Progenitor cell of endocrine pancreas (in vitro differentiated cells): ENCODE data around the gene ENOX2. TPM values are rescaled to one million over a fixed set of nuclear protein-coding genes. Genes with fewer than 3 reads are reported as not detected.

Experiments
- DNase-seq: peaks from one replicate; pipeline ENCODE4 v3.0.0; 2021; ENCODE audit warnings: low spot score; ENCODE audit not compliant: unreplicated experiment
- H3K27ac Mint-ChIP-seq: 2 replicates; pipeline ENCODE4 v1.8.0; 2021; ENCODE audit warnings: mild to moderate bottlenecking, moderate library complexity, mixed read lengths
- H3K27me3 Mint-ChIP-seq: 2 replicates; pipeline ENCODE4 v1.8.0; 2021; ENCODE audit warnings: mixed read lengths
- H3K36me3 Mint-ChIP-seq: 2 replicates; pipeline ENCODE4 v1.8.0; 2022; ENCODE audit warnings: mixed read lengths; ENCODE audit not compliant: insufficient read depth
- H3K4me1 Mint-ChIP-seq: 2 replicates; pipeline ENCODE4 v1.8.0; 2021; ENCODE audit warnings: low read depth, mixed read lengths
- H3K4me3 Mint-ChIP-seq: 2 replicates; pipeline ENCODE4 v1.8.0; 2021; ENCODE audit warnings: low read depth, mild to moderate bottlenecking, moderate library complexity, mixed read lengths
- H3K9me3 Mint-ChIP-seq: 2 replicates; pipeline ENCODE4 v1.8.0; 2021; ENCODE audit warnings: low read depth, mixed read lengths
- total RNA-seq: library from RNA; stranded (reverse); gene quantifications from 2 replicates; pipeline ENCODE4 v1.2.1, GENCODE V29; 2021
- TF ChIP-seq, protein P1 (sequence below): fragments of 200-600 bp; sonication (generic); IDR thresholded peaks from one replicate; pipeline ENCODE4 v1.5.0; 2021; ENCODE audit warnings: antibody characterized with exemption, mild to moderate bottlenecking; ENCODE audit not compliant: unreplicated experiment

Gene ENOX2
- total RNA-seq, 1 donor from 2014 or later = 19.8 TPM

DNA sequence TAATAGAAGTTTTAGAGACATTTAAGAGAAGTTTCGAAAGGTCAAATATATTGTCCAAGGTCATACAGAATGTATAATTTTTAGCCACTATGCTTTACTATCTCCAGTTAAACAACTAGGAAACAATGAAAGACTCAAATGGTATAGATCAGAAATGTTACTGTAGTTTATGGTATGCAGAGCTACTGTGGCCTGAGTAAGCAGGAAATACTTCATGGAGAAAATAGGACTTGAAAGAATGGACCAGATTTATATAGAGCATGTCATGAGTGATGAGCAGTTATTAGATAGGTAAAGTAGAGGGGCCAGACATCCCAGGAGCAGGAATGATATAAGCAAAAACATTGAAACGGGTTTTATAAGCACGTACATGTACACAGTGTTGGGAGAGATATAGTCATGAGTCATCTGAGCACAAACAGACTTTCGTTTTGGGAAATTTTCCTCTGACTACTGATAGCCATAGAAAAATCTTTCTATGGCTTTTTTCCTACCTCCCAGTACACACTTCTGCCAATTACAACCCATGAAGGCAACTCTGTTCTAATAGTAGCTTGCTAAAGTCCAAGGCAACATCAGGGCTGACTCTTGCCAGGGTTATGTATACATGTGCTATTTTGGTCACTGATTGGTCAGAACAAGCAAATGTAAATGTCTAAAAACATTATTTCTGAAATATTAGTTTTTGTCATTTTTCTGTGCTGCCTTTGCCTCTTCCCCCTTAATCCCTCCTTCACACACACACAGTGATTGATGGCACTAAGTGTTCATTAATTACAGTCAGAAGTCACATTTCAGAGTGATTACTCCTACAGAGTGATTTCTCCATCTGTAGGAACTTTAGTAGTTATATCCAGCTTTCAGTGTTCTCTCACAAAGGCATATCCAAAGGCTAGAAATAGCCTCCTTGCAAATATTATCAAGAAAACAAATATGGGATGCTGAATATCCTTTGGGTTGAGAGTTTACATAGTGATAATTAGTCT lies 198.7 kb downstream of the ENOX2 start:
- Mint-ChIP-seq H3K9me3 (no peaks in the 10 kb centered on the region), H3K36me3 (no peaks in the 10 kb centered on the region), H3K27ac (no peak overlapping the region), H3K27me3 (no peaks in the 10 kb centered on the region), H3K4me1 (peaks cover 2% of the 10 kb centered on the region), H3K4me3 (no peak overlapping the region)
- no peak for DNase-seq
- TF ChIP-seq, protein P1, sequence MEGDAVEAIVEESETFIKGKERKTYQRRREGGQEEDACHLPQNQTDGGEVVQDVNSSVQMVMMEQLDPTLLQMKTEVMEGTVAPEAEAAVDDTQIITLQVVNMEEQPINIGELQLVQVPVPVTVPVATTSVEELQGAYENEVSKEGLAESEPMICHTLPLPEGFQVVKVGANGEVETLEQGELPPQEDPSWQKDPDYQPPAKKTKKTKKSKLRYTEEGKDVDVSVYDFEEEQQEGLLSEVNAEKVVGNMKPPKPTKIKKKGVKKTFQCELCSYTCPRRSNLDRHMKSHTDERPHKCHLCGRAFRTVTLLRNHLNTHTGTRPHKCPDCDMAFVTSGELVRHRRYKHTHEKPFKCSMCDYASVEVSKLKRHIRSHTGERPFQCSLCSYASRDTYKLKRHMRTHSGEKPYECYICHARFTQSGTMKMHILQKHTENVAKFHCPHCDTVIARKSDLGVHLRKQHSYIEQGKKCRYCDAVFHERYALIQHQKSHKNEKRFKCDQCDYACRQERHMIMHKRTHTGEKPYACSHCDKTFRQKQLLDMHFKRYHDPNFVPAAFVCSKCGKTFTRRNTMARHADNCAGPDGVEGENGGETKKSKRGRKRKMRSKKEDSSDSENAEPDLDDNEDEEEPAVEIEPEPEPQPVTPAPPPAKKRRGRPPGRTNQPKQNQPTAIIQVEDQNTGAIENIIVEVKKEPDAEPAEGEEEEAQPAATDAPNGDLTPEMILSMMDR = no peak

DNA sequence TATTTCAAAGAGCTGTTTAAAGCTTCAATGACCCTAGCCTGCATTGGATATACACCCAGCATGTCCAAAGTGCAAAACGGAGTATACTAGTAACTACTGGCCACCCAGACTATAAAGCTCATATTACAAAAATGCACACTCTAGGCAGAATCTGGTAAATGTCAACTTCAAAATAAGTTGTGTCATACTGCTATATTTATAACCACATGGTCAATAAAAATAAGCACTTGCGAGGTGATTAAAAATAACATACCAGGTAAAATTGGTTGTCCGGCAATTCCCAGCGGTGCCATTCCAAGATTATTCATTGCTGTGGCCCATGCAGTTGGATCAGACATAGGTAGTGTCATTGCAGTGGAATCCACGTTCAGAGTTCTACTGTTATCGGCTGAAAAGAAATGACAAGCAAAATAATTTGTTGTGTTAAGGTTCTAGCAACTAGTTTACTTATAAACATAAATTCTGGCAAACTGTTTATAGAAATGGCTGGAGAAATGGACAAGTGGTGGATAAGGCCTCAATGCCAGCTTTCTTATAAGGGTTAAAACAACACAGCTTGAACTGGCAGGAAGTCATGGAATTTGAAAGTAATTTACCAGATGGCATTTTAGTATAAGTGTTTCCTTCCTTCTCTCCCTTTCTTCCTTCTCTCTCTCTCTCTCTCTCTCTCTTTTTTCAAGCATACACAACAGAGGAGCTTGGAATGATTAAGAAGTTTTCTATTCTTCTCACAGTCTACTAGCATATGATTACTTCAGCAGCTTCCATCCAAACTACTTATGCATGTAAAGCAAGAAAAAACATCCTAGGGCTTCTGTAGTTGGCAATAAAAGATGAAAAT lies 199.9 kb downstream of the ENOX2 start:
- no peak for DNase-seq
- no peak overlapping the region for H3K4me3 Mint-ChIP-seq
- TF ChIP-seq, protein P1 = no peak
- H3K4me1 Mint-ChIP-seq = peaks cover 2% of the 10 kb centered on the region
- H3K9me3 Mint-ChIP-seq = no peaks in the 10 kb centered on the region
- H3K27ac Mint-ChIP-seq = no peak overlapping the region
- no peaks in the 10 kb centered on the region for H3K36me3 Mint-ChIP-seq
- no peaks in the 10 kb centered on the region for H3K27me3 Mint-ChIP-seq

DNA sequence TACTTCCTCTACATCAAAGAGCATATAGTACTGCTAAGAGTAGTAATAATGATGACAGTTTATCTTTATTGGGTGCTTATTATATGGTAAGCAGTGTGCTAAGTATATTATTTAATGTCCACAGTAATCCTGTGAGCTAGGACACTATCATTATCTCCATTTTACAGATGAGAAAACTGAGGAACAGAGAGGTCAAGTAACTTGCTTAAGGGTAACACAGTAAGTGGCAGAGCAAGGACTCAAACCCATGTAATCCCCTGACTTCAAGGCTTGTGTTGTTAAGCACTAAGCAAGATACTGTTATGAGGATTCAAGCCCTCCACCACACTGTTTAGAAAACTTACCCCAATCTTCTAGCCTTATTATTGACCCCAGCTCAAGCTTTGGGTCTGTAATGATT lies 202.4 kb downstream of the ENOX2 start:
- Mint-ChIP-seq H3K4me3 (no peak overlapping the region), H3K4me1 (peaks cover 2% of the 10 kb centered on the region), H3K27ac (no peak overlapping the region), H3K36me3 (no peaks in the 10 kb centered on the region), H3K9me3 (no peaks in the 10 kb centered on the region), H3K27me3 (no peaks in the 10 kb centered on the region)
- no peak for DNase-seq
- TF ChIP-seq, protein P1 = no peak

DNA sequence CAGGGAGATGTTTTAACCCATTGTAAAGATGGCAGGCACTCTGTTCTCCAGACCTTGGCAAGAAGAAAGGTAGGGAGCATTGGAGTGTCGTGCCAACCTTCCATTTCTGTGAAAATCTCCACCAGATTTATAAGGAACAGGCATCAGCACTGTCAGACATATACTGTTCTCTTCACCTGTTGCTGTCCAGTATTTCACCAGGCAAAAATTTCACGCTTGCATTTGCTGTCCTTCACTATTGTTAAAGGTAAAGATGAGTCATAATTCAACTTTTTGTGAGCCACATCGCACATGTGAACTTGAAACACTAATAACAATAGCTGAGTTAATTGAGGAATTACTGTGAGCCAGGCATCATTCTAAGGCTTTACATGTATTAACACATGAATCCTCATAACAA lies 203.4 kb downstream of the ENOX2 start:
- H3K4me1 Mint-ChIP-seq = peaks cover under 1% of the 10 kb centered on the region
- no peaks in the 10 kb centered on the region for H3K36me3 Mint-ChIP-seq
- TF ChIP-seq, protein P1 = no peak
- H3K27me3 Mint-ChIP-seq = no peaks in the 10 kb centered on the region
- H3K27ac Mint-ChIP-seq = no peak overlapping the region
- no peak for DNase-seq
- no peak overlapping the region for H3K4me3 Mint-ChIP-seq
- no peaks in the 10 kb centered on the region for H3K9me3 Mint-ChIP-seq

DNA sequence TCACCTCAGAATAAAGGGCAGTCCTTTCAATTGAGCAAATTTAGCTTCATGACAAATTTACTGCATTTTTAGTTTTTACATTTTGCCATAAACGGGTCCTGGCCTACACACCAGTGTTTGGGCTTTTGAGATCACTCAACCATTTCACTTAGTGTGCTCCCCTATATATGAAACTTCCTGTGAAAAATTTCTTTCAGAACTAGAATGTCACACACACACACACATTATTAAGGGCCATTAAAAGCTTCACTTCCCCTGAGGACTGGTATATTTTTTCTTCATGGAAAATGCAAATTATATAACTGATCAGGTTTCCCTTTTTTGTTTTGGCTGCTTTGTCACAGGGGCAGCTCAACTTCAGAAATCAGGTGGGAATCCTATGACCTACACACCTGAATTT lies 206.5 kb downstream of the ENOX2 start:
- TF ChIP-seq, protein P1 = no peak
- Mint-ChIP-seq H3K27me3 (no peaks in the 10 kb centered on the region), H3K4me3 (no peak overlapping the region), H3K9me3 (no peaks in the 10 kb centered on the region), H3K36me3 (no peaks in the 10 kb centered on the region), H3K27ac (no peak overlapping the region), H3K4me1 (peaks cover 3% of the 10 kb centered on the region)
- DNase-seq = no peak
